Uterus (tissue), 2 donors: ENCODE results near the gene RNF214.

Experiments used
- CTCF ChIP-seq, 4 experiments: fragments of 200-600 bp in 2 of 4; fragments of 450-650 bp in 2 of 4; sonication (generic) in 2 of 4; IDR thresholded peaks; one replicate each; pipeline ENCODE4 v1.5.1; 2016 to 2019; ENCODE audit warnings: antibody characterized with exemption in 4 of 4, mild to moderate bottlenecking in 2 of 4, moderate library complexity in 1 of 4
- POLR2A ChIP-seq, 2 donors: fragments of 450-650 bp; IDR thresholded peaks; one replicate each; pipeline ENCODE4 v1.6.1; 2016; ENCODE audit warnings: antibody characterized with exemption in 2 of 2, mild to moderate bottlenecking in 1 of 2, moderate library complexity in 1 of 2

GRCh38 chr11:117225553-117226170 is 6.8 kb upstream of the RNF214 start:
- TF ChIP-seq CTCF (IDR thresholded peaks at IDR 0.05) (no peak), POLR2A (IDR thresholded peaks at IDR 0.05) (no peak)
